Activated gamma-delta T cell (primary cell): ENCODE measurements around the gene RAB6D.
"Not testable (repeated sequence)": the region's sequence is repeated elsewhere in the genome, so short reads cannot be mapped to it uniquely, and the experiment has no call there.

Experiments
- DNase-seq: peaks from one replicate; lab custom pipeline; 2025; lab: John Stamatoyannopoulos, UW
- total RNA-seq, 2 donors: gene quantifications; one replicate each; lab custom pipeline; 2026; lab: John Stamatoyannopoulos, UW

RAB6D gene
- total RNA-seq = 0.20 to 0.22 reads per million in 2 donors

- not testable (repeated sequence) for DNase-seq
These were observed at the start of gene RAB6D for GRCh38 chr2:131363703-131364186. RAB6D (minus strand) TSS chr2:131364168; CDS start chr2:131363720, 448 bp downstream.

GRCh38 chr2:131413148-131413747, 49.3 kb upstream of the RAB6D start:
- no peak for DNase-seq

GRCh38 chr2:131410173-131410572, 46.2 kb upstream of the RAB6D start:
- no peak for DNase-seq

GRCh38 chr2:131408778-131409177, 44.8 kb upstream of the RAB6D start:
- DNase-seq = no peak

GRCh38 chr2:131408207-131408606, 44.2 kb upstream of the RAB6D start:
- no peak for DNase-seq

GRCh38 chr2:131404753-131405152, 40.8 kb upstream of the RAB6D start:
- DNase-seq = no peak

- DNase-seq = no peak
These were observed 38.5 kb upstream of the RAB6D start for GRCh38 chr2:131402320-131403039.

GRCh38 chr2:131400849-131401248, 36.9 kb upstream of the RAB6D start:
- no peak for DNase-seq

GRCh38 chr2:131400441-131400840, 36.5 kb upstream of the RAB6D start:
- DNase-seq = not testable (repeated sequence)

- not testable (repeated sequence) for DNase-seq
These were observed 32.2 kb upstream of the RAB6D start for GRCh38 chr2:131396209-131396608.

- DNase-seq = not testable (repeated sequence)
These were observed 31.2 kb upstream of the RAB6D start for GRCh38 chr2:131395024-131395645.

- DNase-seq = no peak
These were observed 30.4 kb upstream of the RAB6D start for GRCh38 chr2:131394147-131394931.

- not testable (repeated sequence) for DNase-seq
These were observed 28.0 kb upstream of the RAB6D start for GRCh38 chr2:131391953-131392352.

GRCh38 chr2:131391471-131391870, 27.5 kb upstream of the RAB6D start:
- DNase-seq = not testable (repeated sequence)

GRCh38 chr2:131390495-131391130, 26.6 kb upstream of the RAB6D start:
- DNase-seq = not testable (repeated sequence)

GRCh38 chr2:131389657-131390056, 25.7 kb upstream of the RAB6D start:
- no peak for DNase-seq

- not testable (repeated sequence) for DNase-seq
These were observed 24.9 kb upstream of the RAB6D start for GRCh38 chr2:131388834-131389233.

GRCh38 chr2:131373111-131373510, 9.1 kb upstream of the RAB6D start:
- not testable (repeated sequence) for DNase-seq

GRCh38 chr2:131369954-131370353, 6.0 kb upstream of the RAB6D start:
- DNase-seq = no peak

GRCh38 chr2:131368493-131369066, 4.6 kb upstream of the RAB6D start:
- not testable (repeated sequence) for DNase-seq

GRCh38 chr2:131367352-131367751, 3.4 kb upstream of the RAB6D start:
- DNase-seq = no peak
